Measurements from ENCODE around the gene PARN.

- no peak for TF ChIP-seq CTCF (IDR thresholded peaks at IDR 0.05)
- no peak for TF ChIP-seq POLR2A (IDR thresholded peaks at IDR 0.05)
- no peak for TF ChIP-seq POLR2AphosphoS5 (IDR thresholded peaks at IDR 0.05)
These were observed 65.7 kb downstream of the PARN start for GRCh38 chr16:14564323-14564722.

Measured in breast epithelium (tissue), 3 donors.